Prostate gland (tissue), 2 donors: ENCODE measurements around the gene BTBD19.

Source experiments
- POLR2A ChIP-seq: fragments of 450-650 bp; IDR thresholded peaks from one replicate; pipeline ENCODE4 v1.6.1; 2016; ENCODE audit warnings: antibody characterized with exemption, mild to moderate bottlenecking
- POLR2AphosphoS5 ChIP-seq: sonication (generic); formaldehyde crosslinking; IDR thresholded peaks from one replicate; pipeline ENCODE4 v1.6.1; 2017; ENCODE audit warnings: antibody characterized with exemption
- TF ChIP-seq, protein P1 (sequence below), 4 experiments: fragments of 200-600 bp in 2 of 4; fragments of 450-650 bp in 2 of 4; sonication (generic) in 2 of 4; IDR thresholded peaks; 1 replicate in 3 of 4; 2 replicates in 1 of 4; pipeline ENCODE4 v1.5.1; 2016 to 2019; ENCODE audit warnings: antibody characterized with exemption in 4 of 4, mild to moderate bottlenecking in 2 of 4, moderate library complexity in 2 of 4

DNA sequence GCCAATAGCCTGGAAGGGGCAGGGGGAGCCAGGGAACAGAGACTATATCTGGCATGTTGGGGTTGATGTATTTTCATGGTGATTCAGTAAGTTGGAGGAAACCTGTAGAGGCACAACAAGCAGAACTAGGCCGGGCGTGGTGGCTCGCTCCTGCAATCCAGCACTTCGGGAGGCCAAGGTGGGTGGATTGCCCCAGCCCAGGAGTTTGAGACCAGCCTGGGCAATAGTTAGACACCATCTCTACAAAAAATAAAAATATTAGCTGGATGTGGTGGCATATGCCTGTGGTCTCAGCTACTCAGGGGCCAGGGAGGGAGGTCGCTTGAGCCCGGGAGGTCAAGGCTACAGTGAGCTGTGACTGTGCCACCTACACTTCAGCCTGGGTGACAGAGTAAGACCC, 44.9 kb downstream of the BTBD19 start:
- TF ChIP-seq POLR2A, result no peak
- TF ChIP-seq, protein P1, sequence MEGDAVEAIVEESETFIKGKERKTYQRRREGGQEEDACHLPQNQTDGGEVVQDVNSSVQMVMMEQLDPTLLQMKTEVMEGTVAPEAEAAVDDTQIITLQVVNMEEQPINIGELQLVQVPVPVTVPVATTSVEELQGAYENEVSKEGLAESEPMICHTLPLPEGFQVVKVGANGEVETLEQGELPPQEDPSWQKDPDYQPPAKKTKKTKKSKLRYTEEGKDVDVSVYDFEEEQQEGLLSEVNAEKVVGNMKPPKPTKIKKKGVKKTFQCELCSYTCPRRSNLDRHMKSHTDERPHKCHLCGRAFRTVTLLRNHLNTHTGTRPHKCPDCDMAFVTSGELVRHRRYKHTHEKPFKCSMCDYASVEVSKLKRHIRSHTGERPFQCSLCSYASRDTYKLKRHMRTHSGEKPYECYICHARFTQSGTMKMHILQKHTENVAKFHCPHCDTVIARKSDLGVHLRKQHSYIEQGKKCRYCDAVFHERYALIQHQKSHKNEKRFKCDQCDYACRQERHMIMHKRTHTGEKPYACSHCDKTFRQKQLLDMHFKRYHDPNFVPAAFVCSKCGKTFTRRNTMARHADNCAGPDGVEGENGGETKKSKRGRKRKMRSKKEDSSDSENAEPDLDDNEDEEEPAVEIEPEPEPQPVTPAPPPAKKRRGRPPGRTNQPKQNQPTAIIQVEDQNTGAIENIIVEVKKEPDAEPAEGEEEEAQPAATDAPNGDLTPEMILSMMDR (IDR thresholded peaks at IDR 0.05), result no peak
- TF ChIP-seq POLR2AphosphoS5, result no peak
